Esophagus muscularis mucosa (tissue), 4 donors: ENCODE measurements around the gene NFAT5.

Experiments
- CTCF ChIP-seq, 3 experiments: fragments of 200-600 bp in 2 of 3; fragments of 450-650 bp in 1 of 3; sonication (generic) in 2 of 3; IDR thresholded peaks; one replicate each; pipeline ENCODE4 v1.5.1; 2017 to 2019; ENCODE audit warnings: antibody characterized with exemption in 3 of 3, mild to moderate bottlenecking in 2 of 3, moderate library complexity in 1 of 3
- EP300 ChIP-seq: sonication (generic); formaldehyde crosslinking; IDR thresholded peaks from one replicate; pipeline ENCODE4 v1.6.1; 2017; ENCODE audit warnings: antibody characterized with exemption
- POLR2A ChIP-seq: fragments of 450-650 bp; IDR thresholded peaks from one replicate; pipeline ENCODE4 v1.6.1; 2017; ENCODE audit warnings: antibody characterized with exemption, moderate library complexity, mild to moderate bottlenecking, low read depth

- TF ChIP-seq POLR2A (no peak), CTCF (IDR thresholded peaks at IDR 0.05) (no peak), EP300 (no peak)
Observed at GRCh38 chr16:69555437-69555836, 10.3 kb upstream of the NFAT5 start.
